Ovary (tissue), 3 donors: Measurements from ENCODE around the gene NFASC.

Source experiments
- POLR2A ChIP-seq: fragments of 450-650 bp; IDR thresholded peaks from one replicate; pipeline ENCODE4 v1.6.1; 2017; ENCODE audit warnings: antibody characterized with exemption, mild to moderate bottlenecking, moderate library complexity
- TF ChIP-seq, protein P1 (sequence below), 3 donors: fragments of 450-650 bp in 2 of 3; fragments of 200-600 bp in 1 of 3; IDR thresholded peaks; one replicate each; pipeline versions ENCODE4 v1.5.1 to v1.8.0; 2016 to 2022; ENCODE audit warnings: antibody characterized with exemption in 3 of 3, mild to moderate bottlenecking in 1 of 3
- donor health status: DM: no; HTN: no; CAD: no.

DNA sequence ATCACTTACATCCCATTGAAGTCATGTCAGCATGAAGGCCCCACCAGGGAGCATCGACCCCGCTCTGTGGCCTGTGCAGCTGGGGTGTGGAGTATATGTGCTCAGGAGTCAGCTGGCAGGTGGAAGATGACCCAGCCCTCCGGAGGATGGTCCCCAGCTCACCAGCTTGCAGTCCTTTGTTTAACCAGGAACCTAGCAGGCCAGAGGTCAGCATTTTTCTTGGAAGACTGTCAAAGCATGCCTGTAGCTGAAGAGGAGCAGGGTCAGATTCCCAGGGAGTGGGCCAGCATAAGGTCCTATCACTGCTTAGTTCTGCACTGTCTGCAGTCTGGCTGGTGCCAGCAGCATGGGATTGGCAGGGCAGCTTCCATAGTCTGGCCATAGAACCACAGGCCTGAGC, 12.7 kb downstream of the NFASC start:
- TF ChIP-seq, protein P1, sequence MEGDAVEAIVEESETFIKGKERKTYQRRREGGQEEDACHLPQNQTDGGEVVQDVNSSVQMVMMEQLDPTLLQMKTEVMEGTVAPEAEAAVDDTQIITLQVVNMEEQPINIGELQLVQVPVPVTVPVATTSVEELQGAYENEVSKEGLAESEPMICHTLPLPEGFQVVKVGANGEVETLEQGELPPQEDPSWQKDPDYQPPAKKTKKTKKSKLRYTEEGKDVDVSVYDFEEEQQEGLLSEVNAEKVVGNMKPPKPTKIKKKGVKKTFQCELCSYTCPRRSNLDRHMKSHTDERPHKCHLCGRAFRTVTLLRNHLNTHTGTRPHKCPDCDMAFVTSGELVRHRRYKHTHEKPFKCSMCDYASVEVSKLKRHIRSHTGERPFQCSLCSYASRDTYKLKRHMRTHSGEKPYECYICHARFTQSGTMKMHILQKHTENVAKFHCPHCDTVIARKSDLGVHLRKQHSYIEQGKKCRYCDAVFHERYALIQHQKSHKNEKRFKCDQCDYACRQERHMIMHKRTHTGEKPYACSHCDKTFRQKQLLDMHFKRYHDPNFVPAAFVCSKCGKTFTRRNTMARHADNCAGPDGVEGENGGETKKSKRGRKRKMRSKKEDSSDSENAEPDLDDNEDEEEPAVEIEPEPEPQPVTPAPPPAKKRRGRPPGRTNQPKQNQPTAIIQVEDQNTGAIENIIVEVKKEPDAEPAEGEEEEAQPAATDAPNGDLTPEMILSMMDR (IDR thresholded peaks at IDR 0.05) = no peak
- no peak for TF ChIP-seq POLR2A
